CD4-positive, alpha-beta T cell (primary cell): ENCODE measurements around the gene KRABD2.

Source experiments
- ATAC-seq: fragments of 200-7000 bp; cut with Tn5 transposase; one replicate; pipeline ENCODE4 v1.10.0; 2022; ENCODE audit warnings: mild to moderate bottlenecking; ENCODE audit not compliant: poor library complexity
- CTCF ChIA-PET: fragments of 350-600 bp; sonication (Branson Sonifier 250); formaldehyde crosslinking; loops from one replicate; lab custom pipeline; 2021; ENCODE audit warnings: antibody characterized with exemption, inconsistent platforms; lab: Charles Lee
- POLR2A ChIA-PET: fragments of 350-600 bp; sonication (Branson Sonifier 250); formaldehyde crosslinking; loops from one replicate; lab custom pipeline; 2021; ENCODE audit warnings: antibody characterized with exemption, inconsistent platforms; lab: Charles Lee
- DNase-seq, 14 experiments: peaks; one replicate each; pipeline ENCODE4 v3.0.0-alpha.2; 2013 to 2020; ENCODE audit warnings: mixed read lengths in 2 of 14
- H3K27ac ChIP-seq, 2 donors: one replicate each; pipeline versions ENCODE4 v1.5.1 to v1.7.0; 2013; ENCODE audit warnings: low read length in 2 of 2, low read depth in 1 of 2, mild to moderate bottlenecking in 1 of 2
- H3K27me3 ChIP-seq, 2 experiments: 1 replicate in 1 of 2; 2 replicates in 1 of 2; pipeline versions ENCODE4 v1.6.1 to v1.7.0; 2013; ENCODE audit warnings: low read length in 2 of 2, control low read depth in 1 of 2, mild to moderate bottlenecking in 1 of 2, moderate library complexity in 1 of 2; ENCODE audit not compliant: insufficient read depth in 2 of 2, control insufficient read depth in 1 of 2
- H3K36me3 ChIP-seq: one replicate; pipeline ENCODE4 v1.6.1; 2013; ENCODE audit warnings: low read length, control low read depth; ENCODE audit not compliant: insufficient read depth
- H3K4me1 ChIP-seq: one replicate; pipeline ENCODE4 v1.6.1; 2013; ENCODE audit warnings: low read length, control low read depth; ENCODE audit not compliant: insufficient read depth
- H3K4me3 ChIP-seq: one replicate; pipeline ENCODE4 v1.5.1; 2013; ENCODE audit warnings: mild to moderate bottlenecking, low read length, moderate library complexity
- H3K9me3 ChIP-seq, 2 experiments: 1 replicate in 1 of 2; 2 replicates in 1 of 2; pipeline versions ENCODE4 v1.6.1 to v1.7.0; 2013; ENCODE audit warnings: low read length in 2 of 2, mild to moderate bottlenecking in 2 of 2, control low read depth in 1 of 2, moderate library complexity in 1 of 2; ENCODE audit not compliant: control insufficient read depth in 1 of 2, insufficient read depth in 1 of 2
- H3K27ac Mint-ChIP-seq: one replicate; pipeline ENCODE4 v1.8.0; 2020; ENCODE audit warnings: mixed read lengths
- H3K27me3 Mint-ChIP-seq: one replicate; pipeline ENCODE4 v1.8.0; 2021; ENCODE audit warnings: mixed read lengths
- H3K36me3 Mint-ChIP-seq: one replicate; pipeline ENCODE4 v1.8.0; 2021; ENCODE audit warnings: low read depth, mixed read lengths
- H3K4me1 Mint-ChIP-seq: one replicate; pipeline ENCODE4 v1.8.0; 2021; ENCODE audit warnings: low read depth, mixed read lengths
- H3K4me3 Mint-ChIP-seq: one replicate; pipeline ENCODE4 v1.8.0; 2020; ENCODE audit warnings: mild to moderate bottlenecking, mixed read lengths
- H3K9me3 Mint-ChIP-seq: one replicate; pipeline ENCODE4 v1.8.0; 2020; ENCODE audit warnings: mixed read lengths
- intact Hi-C, 2 experiments: fragments of 100-400 bp; cut with DNase I in 1 of 2; cut with micrococcal nuclease in 1 of 2; formaldehyde crosslinking; loops; one replicate each; pipeline versions ENCODE4 v1.15.1 to v1.9.0; 2023 to 2025; cut with DNase I, micrococcal nuclease
- TF ChIP-seq, protein P1 (sequence below): fragments of 200-600 bp; IDR thresholded peaks from one replicate; pipeline ENCODE4 v1.8.0; 2022; ENCODE audit warnings: antibody characterized with exemption, mild to moderate bottlenecking

The KRABD2 gene

DNA sequence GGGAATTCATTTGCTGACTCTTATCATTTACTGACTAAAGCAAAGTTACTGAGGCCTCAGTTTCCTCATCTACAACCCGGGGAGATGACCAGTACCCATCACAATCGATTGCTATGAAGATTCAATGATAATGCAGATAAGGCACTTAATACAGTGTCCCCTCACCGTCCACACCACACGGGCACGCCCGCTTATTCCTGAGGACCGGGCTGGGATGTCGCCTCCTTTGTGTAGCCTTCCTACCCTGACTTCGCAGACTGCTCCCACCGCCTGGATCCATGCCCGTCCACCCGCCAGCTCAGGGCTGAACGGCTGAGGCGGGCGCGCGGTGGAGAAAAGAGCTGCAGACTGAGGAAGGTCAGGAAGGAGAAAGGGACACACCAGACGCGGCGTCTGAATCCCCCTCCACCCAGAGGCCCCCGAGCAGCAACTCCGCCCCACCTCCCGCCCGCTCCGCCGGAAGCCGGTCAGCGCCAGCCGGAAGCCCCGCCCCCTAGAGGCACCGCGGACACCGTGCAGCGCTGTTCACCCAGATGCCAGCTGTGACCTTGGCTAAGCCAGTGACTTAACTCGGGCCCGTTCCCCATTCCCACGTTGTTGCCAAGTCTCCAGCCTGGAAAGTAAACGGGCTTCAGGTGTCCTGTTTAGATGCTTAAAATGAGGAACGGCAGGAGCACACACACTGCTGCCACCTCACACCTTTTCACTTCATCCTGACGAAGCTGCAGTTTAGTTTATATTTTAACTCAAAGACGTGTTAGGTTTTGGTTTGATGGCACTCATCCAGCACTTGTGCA is at the start of gene KRABD2:
Gene KRABD2, minus strand, starts transcription at position 434 of the 797 bp plus-strand sequence.
- DNase-seq, result peak; percentile 82 to 93 (median 87)
- H3K4me1 Mint-ChIP-seq, result peaks cover 53% of the 10 kb centered on the region

DNA sequence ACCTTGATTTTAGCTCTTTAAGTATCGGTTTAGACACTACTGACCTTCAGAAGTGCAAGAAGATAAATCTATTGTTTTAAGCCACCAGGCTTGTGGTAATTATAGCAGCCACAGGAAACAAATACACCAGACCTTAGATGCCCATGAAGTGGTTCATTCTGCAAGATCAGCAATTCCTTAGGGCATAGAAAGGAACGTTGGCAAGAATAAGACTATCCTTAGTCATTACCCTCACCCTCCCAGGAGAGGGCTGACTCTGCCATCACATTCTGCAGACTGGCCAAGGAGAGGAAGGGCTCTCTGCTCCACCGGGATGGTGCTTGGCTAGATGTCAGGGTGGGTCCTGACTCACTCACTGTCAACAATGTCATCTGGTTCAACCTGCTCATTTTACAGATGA is 45.1 kb upstream of the KRABD2 start:
- CTCF ChIA-PET, result no interaction called here

More for the DNA sequence above, at the start of gene KRABD2:
- ChIA-PET POLR2A (interaction anchor here (0.8 to 2.0 kb wide), 10 partner anchors 16 to 689 kb away, joined by 3 to 6 read pairs (median 3); partner anchors contain the start of genes CTC1, NDEL1, RANGRF and TP53), CTCF (interaction anchor here (0.7 to 2.3 kb wide), 12 partner anchors 8 to 370 kb away, joined by 3 to 6 read pairs (median 3); no protein-coding TSS in a partner anchor)
- Mint-ChIP-seq H3K4me3 (peak within 1 kb of the TSS; percentile 86), H3K36me3 (peaks cover 63% of the 10 kb centered on the region), H3K9me3 (no peaks in the 10 kb centered on the region), H3K27me3 (no peaks in the 10 kb centered on the region), H3K27ac (peak within 1 kb of the TSS; percentile 86)
- no peaks in the 10 kb centered on the region for H3K27me3 ChIP-seq
- H3K4me1 ChIP-seq, result peaks cover 43% of the 10 kb centered on the region
- intact Hi-C loops, result loop anchor here in 1 of 2 experiments (5.0 to 10.0 kb wide), 2 partner anchors 84 to 262 kb away; partner anchors contain the start of gene ALOXE3
- H3K27ac ChIP-seq, result peak within 1 kb of the TSS; percentile 55 to 75
- H3K4me3 ChIP-seq, result peak within 1 kb of the TSS; percentile 98
- TF ChIP-seq, protein P1, sequence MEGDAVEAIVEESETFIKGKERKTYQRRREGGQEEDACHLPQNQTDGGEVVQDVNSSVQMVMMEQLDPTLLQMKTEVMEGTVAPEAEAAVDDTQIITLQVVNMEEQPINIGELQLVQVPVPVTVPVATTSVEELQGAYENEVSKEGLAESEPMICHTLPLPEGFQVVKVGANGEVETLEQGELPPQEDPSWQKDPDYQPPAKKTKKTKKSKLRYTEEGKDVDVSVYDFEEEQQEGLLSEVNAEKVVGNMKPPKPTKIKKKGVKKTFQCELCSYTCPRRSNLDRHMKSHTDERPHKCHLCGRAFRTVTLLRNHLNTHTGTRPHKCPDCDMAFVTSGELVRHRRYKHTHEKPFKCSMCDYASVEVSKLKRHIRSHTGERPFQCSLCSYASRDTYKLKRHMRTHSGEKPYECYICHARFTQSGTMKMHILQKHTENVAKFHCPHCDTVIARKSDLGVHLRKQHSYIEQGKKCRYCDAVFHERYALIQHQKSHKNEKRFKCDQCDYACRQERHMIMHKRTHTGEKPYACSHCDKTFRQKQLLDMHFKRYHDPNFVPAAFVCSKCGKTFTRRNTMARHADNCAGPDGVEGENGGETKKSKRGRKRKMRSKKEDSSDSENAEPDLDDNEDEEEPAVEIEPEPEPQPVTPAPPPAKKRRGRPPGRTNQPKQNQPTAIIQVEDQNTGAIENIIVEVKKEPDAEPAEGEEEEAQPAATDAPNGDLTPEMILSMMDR, result peak; percentile 65
- no peaks in the 10 kb centered on the region for H3K9me3 ChIP-seq
- peak; percentile 99 for ATAC-seq
- H3K36me3 ChIP-seq, result peaks cover 51% of the 10 kb centered on the region

More for the DNA sequence above, 45.1 kb upstream of the KRABD2 start:
- no peak for ATAC-seq
- Mint-ChIP-seq H3K36me3 (no peaks in the 10 kb centered on the region), H3K4me1 (no peaks in the 10 kb centered on the region), H3K27me3 (peaks cover 56% of the 10 kb centered on the region), H3K4me3 (no peak overlapping the region), H3K9me3 (no peaks in the 10 kb centered on the region), H3K27ac (no peak overlapping the region)
- no peak overlapping the region for H3K4me3 ChIP-seq
- intact Hi-C loops, result no loop called here
- H3K4me1 ChIP-seq, result no peaks in the 10 kb centered on the region
- H3K9me3 ChIP-seq, result no peaks in the 10 kb centered on the region
- no peak overlapping the region for H3K27ac ChIP-seq
- TF ChIP-seq, protein P1, result no peak
- H3K36me3 ChIP-seq, result no peaks in the 10 kb centered on the region
- no peak for DNase-seq
- POLR2A ChIA-PET, result no interaction called here
- peaks cover 9 to 10% of the 10 kb centered on the region in 2 experiments for H3K27me3 ChIP-seq
